GM12872 (cell line): Measurements from ENCODE around the gene NRF1.

Experiments used
- TF ChIP-seq, protein P1 (sequence below): IDR thresholded peaks from 3 replicates; pipeline ENCODE4 v1.5.1; 2011; ENCODE audit warnings: low read depth, mild to moderate bottlenecking, low read length, moderate library complexity; ENCODE audit not compliant: insufficient read depth

Gene NRF1

GRCh38 chr7:129769400-129769774 is 157.9 kb downstream of the NRF1 start:
- TF ChIP-seq, protein P1, sequence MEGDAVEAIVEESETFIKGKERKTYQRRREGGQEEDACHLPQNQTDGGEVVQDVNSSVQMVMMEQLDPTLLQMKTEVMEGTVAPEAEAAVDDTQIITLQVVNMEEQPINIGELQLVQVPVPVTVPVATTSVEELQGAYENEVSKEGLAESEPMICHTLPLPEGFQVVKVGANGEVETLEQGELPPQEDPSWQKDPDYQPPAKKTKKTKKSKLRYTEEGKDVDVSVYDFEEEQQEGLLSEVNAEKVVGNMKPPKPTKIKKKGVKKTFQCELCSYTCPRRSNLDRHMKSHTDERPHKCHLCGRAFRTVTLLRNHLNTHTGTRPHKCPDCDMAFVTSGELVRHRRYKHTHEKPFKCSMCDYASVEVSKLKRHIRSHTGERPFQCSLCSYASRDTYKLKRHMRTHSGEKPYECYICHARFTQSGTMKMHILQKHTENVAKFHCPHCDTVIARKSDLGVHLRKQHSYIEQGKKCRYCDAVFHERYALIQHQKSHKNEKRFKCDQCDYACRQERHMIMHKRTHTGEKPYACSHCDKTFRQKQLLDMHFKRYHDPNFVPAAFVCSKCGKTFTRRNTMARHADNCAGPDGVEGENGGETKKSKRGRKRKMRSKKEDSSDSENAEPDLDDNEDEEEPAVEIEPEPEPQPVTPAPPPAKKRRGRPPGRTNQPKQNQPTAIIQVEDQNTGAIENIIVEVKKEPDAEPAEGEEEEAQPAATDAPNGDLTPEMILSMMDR = no peak

- TF ChIP-seq, protein P1 = no peak
Observed at GRCh38 chr7:129769866-129770808, 158.6 kb downstream of the NRF1 start.

GRCh38 chr7:129771201-129771927 is 159.8 kb downstream of the NRF1 start:
- TF ChIP-seq, protein P1 = no peak

DNA sequence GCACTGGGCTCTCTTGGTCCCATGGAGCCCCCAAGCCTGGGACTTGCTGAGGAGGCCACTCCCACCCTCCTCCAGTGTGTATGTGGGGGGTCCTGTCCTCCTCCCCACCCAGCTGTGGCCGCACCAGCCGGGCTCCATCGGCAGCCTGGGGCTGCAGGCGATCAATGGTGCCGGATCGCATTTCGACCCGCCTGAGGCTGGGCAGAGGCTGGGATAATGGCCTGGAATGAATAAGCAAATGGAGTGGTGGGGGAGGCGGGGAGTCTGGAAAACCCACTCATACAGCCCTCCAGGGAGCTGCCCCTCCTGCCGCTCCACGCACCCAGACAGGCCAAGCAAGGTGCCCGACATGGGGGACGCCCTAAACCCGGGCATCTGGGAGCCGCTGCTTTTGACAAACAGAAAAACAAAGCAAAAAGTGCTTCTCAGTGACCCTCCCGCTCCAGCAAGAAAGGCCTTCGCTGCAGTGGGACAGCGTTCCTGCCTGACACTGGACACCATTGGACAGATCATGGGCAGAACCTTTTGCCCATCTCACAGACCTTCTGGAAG is 160.5 kb downstream of the NRF1 start:
- TF ChIP-seq, protein P1 = no peak

- TF ChIP-seq, protein P1 = no peak
Observed at GRCh38 chr7:129772646-129773280, 161.2 kb downstream of the NRF1 start.

GRCh38 chr7:129773328-129773731 is 161.8 kb downstream of the NRF1 start:
- TF ChIP-seq, protein P1 = no peak

DNA sequence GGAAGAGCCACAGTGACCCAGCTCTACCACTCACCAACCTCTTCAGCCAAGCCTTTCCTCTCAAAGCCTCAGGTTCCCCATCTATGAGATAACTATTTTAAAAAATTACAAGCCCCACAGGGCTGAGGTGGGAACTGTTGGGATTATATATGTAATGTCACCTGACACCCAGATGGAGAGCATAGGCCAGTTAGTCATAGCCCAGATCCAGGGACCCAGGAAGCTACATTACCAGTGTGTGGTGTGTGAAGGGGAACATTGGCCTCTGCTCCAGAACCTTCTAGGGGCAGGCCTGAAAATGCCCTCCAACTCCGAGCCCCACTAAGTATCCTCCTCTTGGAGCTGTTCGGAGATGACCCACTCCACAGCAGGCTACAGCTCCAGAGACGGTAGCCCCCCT is 162.4 kb downstream of the NRF1 start:
- TF ChIP-seq, protein P1 = no peak
